Measurements from ENCODE around the gene ADAM23.

DNA sequence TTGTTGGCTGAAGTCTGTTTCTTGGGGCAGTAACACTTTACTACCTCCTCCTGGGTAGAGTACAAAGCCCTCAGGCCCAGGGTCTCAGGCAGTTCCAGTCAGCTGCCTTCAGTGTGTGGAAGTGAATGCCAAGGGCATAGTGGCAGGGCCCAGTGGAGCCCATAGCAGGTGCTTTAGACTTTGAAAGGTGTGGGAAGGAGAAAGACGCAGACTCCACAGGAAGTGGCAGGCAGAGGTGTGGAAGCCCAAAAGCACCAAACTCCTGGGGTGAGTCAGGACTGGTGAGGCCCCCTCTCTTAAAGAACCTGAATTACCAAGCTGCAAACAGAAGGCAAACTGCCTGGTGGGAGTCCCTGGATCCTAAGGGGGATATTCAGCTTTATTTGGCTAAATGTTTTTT lies 45.3 kb downstream of the ADAM23 start:
- TF ChIP-seq CTCF (IDR thresholded peaks at IDR 0.05; ENCODE audit: low read length) (no peak), EZH2 (IDR thresholded peaks at IDR 0.05; ENCODE audit: borderline replicate concordance, low read length) (no peak)
